Activated T-helper 2 cell treated with anti-CD3 and anti-CD28 coated beads, Interferon-gamma antibody, Interleukin-2, Interleukin-4, amounts not matched to agents 10 μg/mL and 5 μg/mL and 100 μg/mL, durations not matched to agents 14 hours and 24 hours and 36 hours (primary cell): Measurements from ENCODE around the gene TEC. TPM values are rescaled to one million over a fixed set of nuclear protein-coding genes. Genes with fewer than 3 reads are reported as not detected.
"Not testable (repeated sequence)": the region's sequence is repeated elsewhere in the genome, so short reads cannot be mapped to it uniquely, and the experiment has no call there.

Experiments
- DNase-seq: peaks from one replicate; pipeline ENCODE4 v3.0.0; 2021; ENCODE audit warnings: low spot score
- H3K27ac Mint-ChIP-seq: one replicate; pipeline ENCODE4 v1.8.0; 2021; ENCODE audit warnings: mixed read lengths
- H3K27me3 Mint-ChIP-seq: one replicate; pipeline ENCODE4 v1.8.0; 2021; ENCODE audit warnings: low read depth, mixed read lengths
- H3K36me3 Mint-ChIP-seq: one replicate; pipeline ENCODE4 v1.8.0; 2021; ENCODE audit warnings: low read depth, mixed read lengths
- H3K4me1 Mint-ChIP-seq: one replicate; pipeline ENCODE4 v1.8.0; 2021; ENCODE audit warnings: low read depth, mixed read lengths
- H3K4me3 Mint-ChIP-seq: one replicate; pipeline ENCODE4 v1.8.0; 2021; ENCODE audit warnings: low read depth, mild to moderate bottlenecking, moderate library complexity, mixed read lengths
- H3K9me3 Mint-ChIP-seq: one replicate; pipeline ENCODE4 v1.8.0; 2021; ENCODE audit warnings: mixed read lengths
- intact Hi-C: fragments of 100-400 bp; cut with micrococcal nuclease; formaldehyde crosslinking; loops from one replicate; pipeline ENCODE4 v1.15.1; 2023
- total RNA-seq: library from RNA; stranded (reverse); gene quantifications from 2 replicates; pipeline ENCODE4 v1.2.3, GENCODE V29; 2022

TEC gene
- total RNA-seq: 2.2 and 2.4 TPM in 2 replicates

DNA sequence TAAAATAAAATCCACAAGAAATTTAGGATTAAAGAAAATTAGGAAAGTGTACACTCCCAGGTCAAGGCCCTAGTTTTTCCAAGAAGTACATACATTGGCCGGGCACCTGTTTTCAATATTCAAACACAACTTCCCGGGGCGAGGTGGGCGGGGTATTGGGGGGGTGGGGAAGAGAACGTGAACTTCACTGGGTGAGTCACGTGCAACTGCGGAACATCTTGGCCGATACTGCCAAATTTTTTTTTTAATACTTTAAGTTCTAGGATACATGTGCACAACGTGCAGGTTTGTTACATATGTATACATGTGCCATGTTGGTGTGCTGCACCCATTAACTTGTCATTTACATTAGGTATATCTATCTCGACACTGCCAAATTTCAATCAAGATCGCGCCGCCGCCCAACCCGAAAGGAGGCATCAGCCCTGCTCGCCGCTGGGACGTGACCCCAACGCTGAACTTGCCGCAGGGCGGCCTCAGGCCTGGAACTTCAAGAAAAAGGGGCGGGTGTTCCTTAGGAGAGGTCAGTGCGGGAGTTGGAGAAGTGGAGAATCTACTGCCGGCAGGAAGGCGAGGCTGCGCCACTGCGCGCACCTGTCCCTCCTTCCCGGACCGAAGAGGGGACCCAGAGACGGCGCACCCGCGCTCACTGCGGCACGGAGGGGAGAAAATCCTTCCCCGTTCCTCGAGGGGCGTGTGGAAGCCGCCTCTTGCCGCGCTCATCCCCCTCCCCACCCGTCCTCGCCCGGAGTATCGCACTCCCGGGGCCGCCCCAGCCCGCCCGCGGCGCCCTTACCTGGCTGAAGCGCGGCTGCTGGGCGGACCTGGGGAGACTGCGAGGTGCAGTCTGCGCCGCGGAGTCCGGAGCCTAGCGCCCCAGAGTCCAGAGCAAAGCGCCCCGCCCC, at the start of gene TEC:
Gene TEC, minus strand, starts transcription at position 883 of the 905 bp plus-strand sequence. CDS start 41,224 bp downstream, outside the sequence.
- intact Hi-C loops: loop anchor here (1.0 to 2.0 kb wide), 3 partner anchors 72 to 354 kb away; partner anchors contain the start of genes NFXL1 and SLAIN2
- H3K4me3 Mint-ChIP-seq: peak within 1 kb of the TSS; percentile 93
- H3K27me3 Mint-ChIP-seq: no peaks in the 10 kb centered on the region
- peak within 1 kb of the TSS; percentile 87 for H3K27ac Mint-ChIP-seq
- H3K9me3 Mint-ChIP-seq: no peaks in the 10 kb centered on the region
- no peak for DNase-seq
- H3K36me3 Mint-ChIP-seq: no peaks in the 10 kb centered on the region
- peaks cover 19% of the 10 kb centered on the region for H3K4me1 Mint-ChIP-seq

DNA sequence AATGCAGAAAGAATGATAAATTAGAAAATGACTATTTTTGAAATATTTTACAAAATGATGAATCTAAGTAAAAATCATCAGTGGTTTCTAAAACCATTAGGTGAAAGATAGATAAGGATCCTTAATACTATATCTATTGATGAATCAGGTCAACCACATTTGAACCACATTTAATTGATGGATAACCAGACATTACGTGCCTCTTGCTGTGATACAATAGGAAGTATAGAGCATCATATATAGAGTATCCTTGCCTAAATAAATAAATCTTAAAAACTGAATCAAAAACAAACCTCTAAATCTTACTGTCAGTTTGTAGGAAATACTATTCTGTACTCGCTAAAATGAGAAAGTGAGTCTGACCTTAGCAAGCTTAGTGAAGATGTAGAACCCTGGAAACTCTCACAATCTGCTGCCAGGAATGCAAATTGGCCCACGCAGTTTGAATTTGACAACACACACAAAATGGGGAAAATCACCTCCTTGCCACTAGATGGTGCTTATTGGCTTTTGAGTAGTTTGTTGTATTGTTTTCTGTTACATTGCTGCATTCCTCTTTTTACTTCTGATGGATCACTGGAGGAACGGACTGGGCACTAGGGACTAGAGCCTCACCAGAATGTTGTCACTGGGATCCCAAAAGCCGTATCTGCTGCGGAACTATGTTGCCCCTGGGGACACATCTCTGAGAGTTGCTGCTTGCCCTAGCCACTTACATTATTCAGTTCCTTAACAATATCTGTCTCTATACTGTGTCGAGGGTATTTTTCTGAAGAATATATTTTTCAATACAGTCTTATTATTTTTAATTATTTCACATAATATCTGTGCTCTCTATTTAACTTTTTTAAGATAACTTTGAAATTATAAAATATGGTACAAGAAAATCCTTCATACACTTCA, 46.3 kb upstream of the TEC start:
- Mint-ChIP-seq H3K36me3 (no peaks in the 10 kb centered on the region), H3K4me1 (peaks cover 4% of the 10 kb centered on the region), H3K27ac (no peak overlapping the region), H3K9me3 (no peaks in the 10 kb centered on the region), H3K4me3 (no peak overlapping the region), H3K27me3 (peaks cover 2% of the 10 kb centered on the region)
- intact Hi-C loops: loop anchor here (1.0 to 2.0 kb wide), 3 partner anchors 25 to 647 kb away; partner anchors contain the start of gene SLAIN2
- no peak for DNase-seq

DNA sequence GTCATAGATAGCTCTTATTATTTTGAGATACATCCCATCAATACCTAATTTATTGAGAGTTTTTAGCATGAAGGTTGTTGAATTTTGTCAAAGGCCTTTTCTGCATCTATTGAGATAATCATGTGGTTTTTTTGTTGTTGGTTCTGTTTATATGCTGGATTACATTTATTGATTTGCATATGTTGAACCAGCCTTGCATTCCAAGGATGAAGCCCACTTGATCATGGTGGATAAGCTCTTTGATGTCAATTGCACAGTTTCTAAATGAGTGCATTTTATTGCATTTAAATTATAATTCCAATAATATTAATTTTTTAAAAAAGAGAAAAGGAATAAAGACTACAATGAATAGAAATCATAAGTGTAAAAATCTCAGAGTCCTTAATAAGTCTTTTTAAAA, 45.1 kb upstream of the TEC start:
- H3K4me1 Mint-ChIP-seq: not testable (repeated sequence)

DNA sequence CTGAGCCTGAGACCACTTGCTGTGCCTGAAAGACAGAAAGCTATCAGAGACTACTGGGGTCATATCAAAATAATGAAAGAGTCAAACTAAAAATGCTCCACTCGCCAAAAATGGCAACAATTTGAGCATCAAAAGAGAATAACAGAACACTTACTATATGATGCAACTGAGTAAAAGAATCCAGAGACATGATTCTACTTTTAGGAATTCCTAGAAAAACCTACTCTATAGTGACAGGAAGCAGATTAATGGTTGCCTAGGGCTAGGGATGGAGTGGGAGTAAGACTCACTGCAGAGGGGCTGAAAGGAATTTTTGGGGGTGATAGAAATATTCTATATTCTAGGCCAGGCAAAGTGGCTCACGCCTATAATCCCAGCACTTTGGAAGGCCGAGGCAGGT, 42.3 kb upstream of the TEC start:
- Mint-ChIP-seq H3K36me3 (no peaks in the 10 kb centered on the region), H3K4me1 (peaks cover 4% of the 10 kb centered on the region), H3K27ac (no peak overlapping the region), H3K27me3 (peaks cover 11% of the 10 kb centered on the region), H3K9me3 (no peaks in the 10 kb centered on the region), H3K4me3 (no peak overlapping the region)
- intact Hi-C loops: no loop called here
- no peak for DNase-seq

More for the DNA sequence above, 45.1 kb upstream of the TEC start:
- intact Hi-C loops: loop anchor here (2.0 kb wide), 1 partner anchor 44 kb away; no protein-coding TSS in a partner anchor
- H3K4me3 Mint-ChIP-seq, H3K27ac Mint-ChIP-seq, H3K9me3 Mint-ChIP-seq, H3K27me3 Mint-ChIP-seq, H3K36me3 Mint-ChIP-seq, DNase-seq: not testable (repeated sequence)

DNA sequence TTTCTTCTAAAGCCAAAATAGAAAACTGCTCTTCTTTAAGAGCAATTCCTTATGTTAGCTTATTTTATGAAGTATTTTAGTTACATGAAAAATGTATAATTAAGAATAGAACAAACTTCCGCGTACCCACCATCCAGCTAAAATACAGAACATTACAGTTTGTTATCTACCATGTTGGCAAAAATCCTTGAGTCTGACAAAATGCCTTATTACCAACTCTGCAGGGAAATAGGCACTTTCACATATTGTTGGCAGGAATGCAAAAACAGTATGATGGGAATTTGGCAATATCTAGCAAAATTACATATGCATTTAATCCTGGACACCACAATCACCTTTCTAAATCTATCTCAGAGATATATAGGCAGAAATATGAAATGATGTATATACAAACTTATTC, 39.3 kb upstream of the TEC start:
- no peak for DNase-seq
- Mint-ChIP-seq H3K27me3 (peaks cover 14% of the 10 kb centered on the region), H3K4me3 (no peak overlapping the region), H3K36me3 (no peaks in the 10 kb centered on the region), H3K4me1 (no peaks in the 10 kb centered on the region), H3K27ac (no peak overlapping the region), H3K9me3 (no peaks in the 10 kb centered on the region)
- intact Hi-C loops: no loop called here

DNA sequence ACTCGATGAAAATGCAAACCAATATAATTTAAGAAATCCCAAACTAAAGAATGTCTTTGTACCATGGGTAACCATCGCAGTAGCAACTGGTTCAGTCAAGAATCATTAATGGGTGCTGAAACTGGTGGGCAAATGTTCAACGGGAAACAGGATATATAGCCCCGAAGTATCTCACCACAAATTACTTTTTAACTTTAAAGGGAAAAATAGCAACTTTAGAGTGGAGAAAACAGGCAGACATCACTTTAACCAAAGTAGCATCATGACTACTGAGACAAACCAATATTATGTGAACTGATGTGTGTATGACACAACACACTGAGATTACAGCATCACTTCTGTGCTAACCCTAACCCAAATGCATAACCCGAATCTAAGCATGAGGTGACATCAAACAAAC, 37.9 kb upstream of the TEC start:
- Mint-ChIP-seq H3K4me1 (no peaks in the 10 kb centered on the region), H3K9me3 (no peaks in the 10 kb centered on the region), H3K27me3 (peaks cover 14% of the 10 kb centered on the region), H3K27ac (no peak overlapping the region), H3K36me3 (no peaks in the 10 kb centered on the region), H3K4me3 (no peak overlapping the region)
- intact Hi-C loops: no loop called here
- no peak for DNase-seq

DNA sequence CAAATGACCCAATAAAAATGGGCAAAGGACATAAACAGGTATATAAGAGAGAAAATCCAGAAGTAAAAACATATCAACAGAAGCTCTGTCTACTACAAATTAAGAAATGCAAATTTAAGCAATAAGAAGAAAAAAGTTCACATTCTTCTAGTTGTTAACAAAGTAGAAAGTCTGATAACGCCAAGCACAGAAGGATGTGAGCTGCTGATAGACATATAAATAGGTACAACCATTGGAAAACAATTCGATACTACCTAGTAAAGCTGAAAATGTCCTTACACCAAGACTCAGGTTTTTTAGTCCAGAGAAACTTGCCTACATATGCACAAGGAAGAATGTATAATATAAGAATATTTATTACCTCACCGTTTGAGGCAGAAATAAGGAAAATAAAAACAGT, 35.9 kb upstream of the TEC start:
- Mint-ChIP-seq H3K4me1 (no peaks in the 10 kb centered on the region), H3K4me3 (no peak overlapping the region), H3K27me3 (peaks cover 20% of the 10 kb centered on the region), H3K27ac (no peak overlapping the region), H3K36me3 (no peaks in the 10 kb centered on the region), H3K9me3 (no peaks in the 10 kb centered on the region)
- DNase-seq: no peak
- intact Hi-C loops: no loop called here

DNA sequence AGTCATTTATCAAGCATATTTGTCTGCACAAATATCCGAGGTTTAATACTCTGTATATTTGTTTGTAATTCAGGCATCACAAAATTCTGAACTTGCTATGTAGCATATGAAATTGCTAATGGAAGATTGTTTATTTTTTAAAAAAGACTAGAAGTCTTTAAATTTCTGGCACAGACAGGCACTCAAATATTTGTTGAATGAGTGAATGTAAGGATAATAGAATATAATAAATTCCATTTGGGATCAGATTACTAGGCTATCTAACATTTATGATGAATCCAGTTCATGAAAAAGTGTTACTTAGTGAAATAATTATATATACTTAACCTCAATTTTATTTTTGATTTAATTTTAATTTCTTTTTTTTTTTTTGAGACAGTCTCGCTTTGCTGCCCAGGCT, 30.4 kb upstream of the TEC start:
- Mint-ChIP-seq H3K27me3 (peaks cover 13% of the 10 kb centered on the region), H3K4me1 (peaks cover 3% of the 10 kb centered on the region), H3K4me3 (no peak overlapping the region), H3K9me3 (no peaks in the 10 kb centered on the region), H3K27ac (no peak overlapping the region), H3K36me3 (no peaks in the 10 kb centered on the region)
- no peak for DNase-seq
- intact Hi-C loops: no loop called here

DNA sequence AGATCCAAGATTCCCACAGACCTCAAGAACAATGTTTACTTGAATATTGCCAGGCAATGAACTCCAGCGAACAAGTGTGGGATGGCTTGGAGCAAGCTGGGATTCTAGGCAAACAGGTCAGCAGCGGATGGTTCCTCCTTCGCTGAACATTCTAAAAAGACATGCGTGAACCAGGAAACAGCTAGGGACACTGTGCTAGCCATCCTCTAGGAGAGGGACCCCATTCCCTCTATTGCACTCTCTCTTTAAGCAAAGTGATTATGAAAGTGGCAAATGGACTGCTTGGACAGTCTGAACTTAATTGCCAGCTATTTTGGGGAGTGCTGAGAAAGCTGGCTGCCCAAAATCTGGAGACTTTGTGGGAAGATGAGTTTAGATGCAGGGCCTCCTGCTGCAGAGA, 29.9 kb upstream of the TEC start:
- H3K4me1 Mint-ChIP-seq: peaks cover 3% of the 10 kb centered on the region
- H3K36me3 Mint-ChIP-seq: no peaks in the 10 kb centered on the region
- intact Hi-C loops: no loop called here
- H3K27me3 Mint-ChIP-seq: peaks cover 11% of the 10 kb centered on the region
- H3K9me3 Mint-ChIP-seq: no peaks in the 10 kb centered on the region
- no peak overlapping the region for H3K4me3 Mint-ChIP-seq
- DNase-seq: no peak
- H3K27ac Mint-ChIP-seq: no peak overlapping the region

DNA sequence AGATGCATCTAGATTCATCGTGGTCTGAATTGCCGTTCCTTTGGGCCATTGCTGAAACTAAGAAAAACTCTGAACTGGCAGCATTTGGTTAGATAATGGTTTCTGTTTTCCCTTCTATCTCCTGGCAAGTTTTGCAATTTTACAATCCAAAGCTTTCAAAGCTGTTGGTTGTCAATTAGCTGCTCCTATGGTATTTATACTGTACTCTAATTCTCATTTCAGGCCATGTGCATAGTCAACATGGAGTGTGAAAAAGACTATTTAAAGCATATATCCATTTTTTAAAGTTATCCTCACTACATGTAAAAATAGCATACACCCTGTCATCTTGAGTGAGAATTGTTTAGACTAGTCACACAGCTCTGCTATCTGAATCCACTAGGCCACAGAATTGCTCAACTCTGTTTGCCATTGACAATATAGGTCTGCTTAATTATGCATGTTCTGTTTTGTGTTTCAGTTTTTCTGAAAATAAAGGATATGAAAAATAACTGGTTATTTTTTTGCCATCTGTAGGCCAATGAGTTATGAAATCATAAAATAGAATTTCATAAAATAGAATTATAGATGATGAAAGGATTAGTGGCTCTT, 27.7 kb upstream of the TEC start:
- Mint-ChIP-seq H3K9me3 (no peaks in the 10 kb centered on the region), H3K27me3 (peaks cover 11% of the 10 kb centered on the region), H3K4me3 (no peak overlapping the region), H3K27ac (no peak overlapping the region), H3K4me1 (peaks cover 3% of the 10 kb centered on the region), H3K36me3 (no peaks in the 10 kb centered on the region)
- intact Hi-C loops: no loop called here
- DNase-seq: no peak

DNA sequence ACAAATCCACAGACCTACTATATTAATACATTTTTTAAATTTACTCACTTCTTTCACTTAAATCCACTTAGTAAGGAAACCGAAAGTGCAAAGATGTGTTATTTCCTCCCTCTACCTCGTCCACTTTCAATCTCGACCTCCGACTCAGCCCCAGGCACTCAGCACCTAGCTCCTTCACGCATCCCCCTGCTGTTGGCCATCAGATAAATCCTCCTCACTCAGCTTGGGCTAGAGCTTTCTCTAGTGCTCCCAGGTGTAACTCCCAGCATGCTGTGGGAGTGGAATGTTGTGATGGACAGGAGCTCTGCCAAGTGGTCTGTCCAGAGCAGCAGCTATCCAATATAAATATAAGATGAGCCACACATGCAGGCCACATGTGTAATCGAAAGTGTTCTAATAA, 26.7 kb upstream of the TEC start:
- no peak overlapping the region for H3K4me3 Mint-ChIP-seq
- DNase-seq: no peak
- H3K9me3 Mint-ChIP-seq: no peaks in the 10 kb centered on the region
- peaks cover 7% of the 10 kb centered on the region for H3K27me3 Mint-ChIP-seq
- H3K36me3 Mint-ChIP-seq: no peaks in the 10 kb centered on the region
- peaks cover 3% of the 10 kb centered on the region for H3K4me1 Mint-ChIP-seq
- intact Hi-C loops: no loop called here
- no peak overlapping the region for H3K27ac Mint-ChIP-seq

DNA sequence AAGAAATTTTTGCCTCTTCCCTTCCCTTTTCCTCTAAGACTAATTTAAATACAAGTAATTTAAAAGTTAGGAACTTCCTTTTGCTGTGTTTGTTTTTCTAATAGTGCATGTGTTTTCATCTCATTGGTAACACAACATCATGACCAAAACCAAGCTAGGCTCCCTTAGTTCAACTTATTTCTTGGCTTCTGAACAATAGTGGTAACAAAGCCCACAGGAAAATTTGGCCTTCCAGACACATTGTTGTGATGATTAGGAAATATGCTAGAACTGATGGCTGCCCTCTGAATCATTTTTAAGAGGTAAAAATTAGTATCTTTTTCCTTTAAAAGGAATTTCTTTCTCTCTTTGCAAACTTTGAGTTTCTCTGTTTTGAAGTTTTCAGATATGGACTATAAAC, 25.5 kb upstream of the TEC start:
- no peak for DNase-seq
- Mint-ChIP-seq H3K9me3 (no peaks in the 10 kb centered on the region), H3K27ac (no peak overlapping the region), H3K4me1 (peaks cover 3% of the 10 kb centered on the region), H3K4me3 (no peak overlapping the region), H3K27me3 (peaks cover 5% of the 10 kb centered on the region), H3K36me3 (no peaks in the 10 kb centered on the region)
- intact Hi-C loops: no loop called here
